ENCODE results near the gene RGS7.

RGS7 gene

DNA sequence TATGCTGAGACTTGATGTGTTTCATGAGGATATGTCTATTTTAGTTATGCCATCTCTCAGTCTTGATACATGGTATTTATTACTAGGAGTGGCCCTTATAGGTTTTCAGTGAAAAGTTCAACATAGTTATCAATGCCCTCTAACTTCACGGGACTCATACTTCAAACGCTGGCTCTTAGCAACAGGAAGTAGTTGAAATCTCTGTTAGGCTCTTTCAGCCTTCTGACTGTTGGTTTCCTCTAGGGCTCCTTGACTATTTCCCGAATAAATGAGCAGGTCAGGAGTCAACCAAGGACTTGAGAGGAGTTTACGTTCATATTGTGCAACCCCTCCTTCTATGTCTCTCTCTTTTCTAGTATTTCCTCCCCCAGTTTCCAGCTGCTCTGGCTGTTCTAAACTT lies 141.8 kb downstream of the RGS7 start:
- TF ChIP-seq, protein P1, sequence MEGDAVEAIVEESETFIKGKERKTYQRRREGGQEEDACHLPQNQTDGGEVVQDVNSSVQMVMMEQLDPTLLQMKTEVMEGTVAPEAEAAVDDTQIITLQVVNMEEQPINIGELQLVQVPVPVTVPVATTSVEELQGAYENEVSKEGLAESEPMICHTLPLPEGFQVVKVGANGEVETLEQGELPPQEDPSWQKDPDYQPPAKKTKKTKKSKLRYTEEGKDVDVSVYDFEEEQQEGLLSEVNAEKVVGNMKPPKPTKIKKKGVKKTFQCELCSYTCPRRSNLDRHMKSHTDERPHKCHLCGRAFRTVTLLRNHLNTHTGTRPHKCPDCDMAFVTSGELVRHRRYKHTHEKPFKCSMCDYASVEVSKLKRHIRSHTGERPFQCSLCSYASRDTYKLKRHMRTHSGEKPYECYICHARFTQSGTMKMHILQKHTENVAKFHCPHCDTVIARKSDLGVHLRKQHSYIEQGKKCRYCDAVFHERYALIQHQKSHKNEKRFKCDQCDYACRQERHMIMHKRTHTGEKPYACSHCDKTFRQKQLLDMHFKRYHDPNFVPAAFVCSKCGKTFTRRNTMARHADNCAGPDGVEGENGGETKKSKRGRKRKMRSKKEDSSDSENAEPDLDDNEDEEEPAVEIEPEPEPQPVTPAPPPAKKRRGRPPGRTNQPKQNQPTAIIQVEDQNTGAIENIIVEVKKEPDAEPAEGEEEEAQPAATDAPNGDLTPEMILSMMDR (IDR thresholded peaks at IDR 0.05): no peak

DNA sequence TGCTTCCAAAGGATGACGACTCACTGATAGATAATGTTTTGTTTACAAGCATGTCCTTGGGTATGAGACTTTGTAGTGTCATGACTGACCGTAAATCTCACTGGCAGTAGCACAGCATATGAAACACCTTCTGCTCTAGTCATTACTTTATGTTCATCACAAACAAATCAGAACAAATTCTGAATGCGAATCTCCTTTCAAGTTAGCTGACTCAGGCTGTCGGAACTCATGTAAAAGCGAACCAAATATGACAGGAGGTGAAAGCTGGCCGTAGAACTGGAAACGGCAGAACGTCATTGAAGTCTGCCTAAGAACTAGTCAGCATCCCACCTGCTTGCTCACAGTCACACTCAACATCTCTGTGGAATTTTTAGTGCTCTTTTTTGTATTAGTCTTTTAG lies 143.9 kb downstream of the RGS7 start:
- TF ChIP-seq, protein P1 (IDR thresholded peaks at IDR 0.05): no peak

GRCh38 chr1:241212628-241213027 lies 144.4 kb downstream of the RGS7 start:
- TF ChIP-seq, protein P1 (IDR thresholded peaks at IDR 0.05): no peak

DNA sequence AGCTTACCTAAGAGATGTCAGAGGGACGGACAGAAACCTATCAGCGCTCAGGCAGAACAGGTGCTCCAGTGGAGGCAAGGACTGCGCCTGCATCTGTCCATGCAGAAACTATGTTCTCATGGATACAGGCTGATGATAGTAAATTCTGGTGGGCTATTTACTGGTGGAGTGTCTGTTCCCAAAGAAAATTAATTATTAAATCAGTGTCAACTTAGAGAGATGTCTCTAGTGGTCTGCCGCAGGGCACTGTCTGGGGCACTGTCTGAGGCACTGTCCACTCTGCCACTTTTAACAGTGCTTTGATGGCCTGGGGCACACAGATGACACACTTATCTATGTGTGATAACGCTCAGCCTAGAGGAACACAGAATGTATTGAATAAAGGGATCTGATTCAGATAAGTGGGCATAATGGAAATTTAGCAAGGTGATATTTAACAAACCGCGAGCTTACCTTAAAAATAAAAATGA lies 148.1 kb downstream of the RGS7 start:
- TF ChIP-seq, protein P1 (IDR thresholded peaks at IDR 0.05): no peak

GRCh38 chr1:241203817-241204216 lies 153.2 kb downstream of the RGS7 start:
- TF ChIP-seq, protein P1 (IDR thresholded peaks at IDR 0.05): no peak

GRCh38 chr1:241202401-241202800 lies 154.6 kb downstream of the RGS7 start:
- TF ChIP-seq, protein P1 (IDR thresholded peaks at IDR 0.05): no peak

DNA sequence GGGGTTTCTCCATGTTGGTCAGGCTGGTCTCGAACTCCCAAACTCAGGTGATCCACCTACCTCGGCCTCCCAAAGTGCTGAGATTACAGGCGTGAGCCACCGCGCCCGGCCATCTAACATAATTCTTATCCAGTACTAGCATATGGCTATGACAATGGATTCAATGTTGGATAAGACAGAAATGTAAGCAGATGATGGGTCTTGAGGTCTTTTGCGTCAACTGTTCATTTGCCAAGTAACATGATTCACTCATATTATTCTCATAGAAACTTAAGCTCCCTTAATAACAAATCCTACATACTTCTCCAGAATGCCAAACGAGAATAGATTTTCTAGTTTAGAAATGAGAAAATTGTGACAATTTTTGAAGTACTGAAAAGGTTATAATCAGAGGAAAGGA lies 170.3 kb downstream of the RGS7 start:
- TF ChIP-seq, protein P1 (IDR thresholded peaks at IDR 0.05): no peak

DNA sequence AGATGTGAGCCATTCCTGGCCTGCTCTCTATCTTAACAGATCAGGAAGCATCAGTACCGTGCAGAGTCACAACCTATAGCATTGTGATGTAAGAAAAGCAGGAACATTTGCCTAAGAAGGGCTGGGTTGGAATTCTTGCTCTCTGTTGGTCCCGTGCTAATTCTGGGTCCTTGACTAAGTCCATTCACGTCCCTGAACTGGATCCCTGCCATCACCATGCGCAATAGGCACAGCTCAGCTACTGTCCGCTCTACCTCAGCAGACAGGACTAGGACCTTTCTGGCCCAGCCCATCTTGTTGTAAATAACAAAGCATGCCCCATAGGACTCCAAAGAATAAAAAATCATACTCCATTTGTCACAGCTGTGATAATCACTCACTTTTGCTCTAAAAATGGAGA lies 175.0 kb downstream of the RGS7 start:
- TF ChIP-seq, protein P1 (IDR thresholded peaks at IDR 0.05): no peak
